Activated T-helper 2 cell treated with anti-CD3 and anti-CD28 coated beads, Interferon-gamma antibody, Interleukin-2, Interleukin-4, amounts not matched to agents 10 μg/mL and 5 μg/mL and 100 μg/mL, durations not matched to agents 14 hours and 24 hours and 36 hours (primary cell): ENCODE results near the gene EDN1. TPM values are rescaled to one million over a fixed set of nuclear protein-coding genes. Genes with fewer than 3 reads are reported as not detected.

ENCODE experiments used
- DNase-seq: peaks from one replicate; pipeline ENCODE4 v3.0.0; 2021; ENCODE audit warnings: low spot score
- H3K27ac Mint-ChIP-seq: one replicate; pipeline ENCODE4 v1.8.0; 2021; ENCODE audit warnings: mixed read lengths
- H3K27me3 Mint-ChIP-seq: one replicate; pipeline ENCODE4 v1.8.0; 2021; ENCODE audit warnings: low read depth, mixed read lengths
- H3K36me3 Mint-ChIP-seq: one replicate; pipeline ENCODE4 v1.8.0; 2021; ENCODE audit warnings: low read depth, mixed read lengths
- H3K4me1 Mint-ChIP-seq: one replicate; pipeline ENCODE4 v1.8.0; 2021; ENCODE audit warnings: low read depth, mixed read lengths
- H3K4me3 Mint-ChIP-seq: one replicate; pipeline ENCODE4 v1.8.0; 2021; ENCODE audit warnings: low read depth, mild to moderate bottlenecking, moderate library complexity, mixed read lengths
- H3K9me3 Mint-ChIP-seq: one replicate; pipeline ENCODE4 v1.8.0; 2021; ENCODE audit warnings: mixed read lengths
- intact Hi-C: fragments of 100-400 bp; cut with micrococcal nuclease; formaldehyde crosslinking; loops from one replicate; pipeline ENCODE4 v1.15.1; 2023
- total RNA-seq: library from RNA; stranded (reverse); gene quantifications from 2 replicates; pipeline ENCODE4 v1.2.3, GENCODE V29; 2022

The EDN1 gene
- total RNA-seq, 1 donor from 2014 or later, result 0.09 TPM

GRCh38 chr6:12339808-12340487, 49.8 kb downstream of the EDN1 start:
- Mint-ChIP-seq H3K27me3 (peaks cover 2% of the 10 kb centered on the region), H3K9me3 (no peaks in the 10 kb centered on the region), H3K36me3 (no peaks in the 10 kb centered on the region), H3K4me1 (no peaks in the 10 kb centered on the region), H3K27ac (no peak overlapping the region), H3K4me3 (no peak overlapping the region)
- no peak for DNase-seq
- intact Hi-C loops, result no loop called here

- H3K27me3 Mint-ChIP-seq, result peaks cover 2% of the 10 kb centered on the region
- DNase-seq, result no peak
- no peaks in the 10 kb centered on the region for H3K9me3 Mint-ChIP-seq
- intact Hi-C loops, result no loop called here
- H3K4me3 Mint-ChIP-seq, result no peak overlapping the region
- no peak overlapping the region for H3K27ac Mint-ChIP-seq
- no peaks in the 10 kb centered on the region for H3K4me1 Mint-ChIP-seq
- H3K36me3 Mint-ChIP-seq, result no peaks in the 10 kb centered on the region
Measured at GRCh38 chr6:12340488-12340818, 50.3 kb downstream of the EDN1 start.

- Mint-ChIP-seq H3K9me3 (no peaks in the 10 kb centered on the region), H3K27me3 (peaks cover 2% of the 10 kb centered on the region), H3K4me1 (no peaks in the 10 kb centered on the region), H3K27ac (no peak overlapping the region), H3K4me3 (no peak overlapping the region), H3K36me3 (no peaks in the 10 kb centered on the region)
- intact Hi-C loops, result no loop called here
- DNase-seq, result no peak
Measured at GRCh38 chr6:12342664-12343063, 52.5 kb downstream of the EDN1 start.

GRCh38 chr6:12343122-12343439, 52.9 kb downstream of the EDN1 start:
- H3K27ac Mint-ChIP-seq, result no peak overlapping the region
- intact Hi-C loops, result no loop called here
- no peaks in the 10 kb centered on the region for H3K9me3 Mint-ChIP-seq
- H3K27me3 Mint-ChIP-seq, result peaks cover 2% of the 10 kb centered on the region
- DNase-seq, result no peak
- no peaks in the 10 kb centered on the region for H3K4me1 Mint-ChIP-seq
- no peak overlapping the region for H3K4me3 Mint-ChIP-seq
- H3K36me3 Mint-ChIP-seq, result no peaks in the 10 kb centered on the region

GRCh38 chr6:12343440-12344162, 53.4 kb downstream of the EDN1 start:
- Mint-ChIP-seq H3K27me3 (peaks cover 2% of the 10 kb centered on the region), H3K4me3 (no peak overlapping the region), H3K36me3 (no peaks in the 10 kb centered on the region), H3K9me3 (no peaks in the 10 kb centered on the region), H3K27ac (no peak overlapping the region), H3K4me1 (no peaks in the 10 kb centered on the region)
- no peak for DNase-seq
- intact Hi-C loops, result no loop called here

GRCh38 chr6:12344296-12344695, 54.1 kb downstream of the EDN1 start:
- H3K27me3 Mint-ChIP-seq, result peaks cover 2% of the 10 kb centered on the region
- H3K9me3 Mint-ChIP-seq, result no peaks in the 10 kb centered on the region

GRCh38 chr6:12344961-12345693, 55.0 kb downstream of the EDN1 start:
- no peak overlapping the region for H3K27ac Mint-ChIP-seq
- intact Hi-C loops, result no loop called here
- H3K4me3 Mint-ChIP-seq, result no peak overlapping the region
- peaks cover 2% of the 10 kb centered on the region for H3K27me3 Mint-ChIP-seq
- no peak for DNase-seq
- no peaks in the 10 kb centered on the region for H3K9me3 Mint-ChIP-seq
- no peaks in the 10 kb centered on the region for H3K4me1 Mint-ChIP-seq
- H3K36me3 Mint-ChIP-seq, result no peaks in the 10 kb centered on the region

More at GRCh38 chr6:12344296-12344695, 54.1 kb downstream of the EDN1 start:
- Mint-ChIP-seq H3K27ac (no peak overlapping the region), H3K4me3 (no peak overlapping the region), H3K4me1 (no peaks in the 10 kb centered on the region), H3K36me3 (no peaks in the 10 kb centered on the region)
- intact Hi-C loops, result no loop called here
- DNase-seq, result no peak

- H3K9me3 Mint-ChIP-seq, result no peaks in the 10 kb centered on the region
- H3K27me3 Mint-ChIP-seq, result peaks cover 2% of the 10 kb centered on the region
- no peak overlapping the region for H3K27ac Mint-ChIP-seq
- no peaks in the 10 kb centered on the region for H3K36me3 Mint-ChIP-seq
- intact Hi-C loops, result no loop called here
- H3K4me3 Mint-ChIP-seq, result no peak overlapping the region
- no peak for DNase-seq
- no peaks in the 10 kb centered on the region for H3K4me1 Mint-ChIP-seq
Measured at GRCh38 chr6:12345694-12346058, 55.5 kb downstream of the EDN1 start.
